Measurements from ENCODE around the gene MEIS2. TPM values are rescaled to one million over a fixed set of nuclear protein-coding genes. Genes with fewer than 3 reads are reported as not detected.

MEIS2 gene
- total RNA-seq, 1 experiment from 2014 or later: 17.5 TPM

GRCh38 chr15:36883713-36884517 lies 216.4 kb downstream of the MEIS2 start:
- H3F3A ChIP-seq (ENCODE audit: low read length, unreplicated experiment): no peaks in the 10 kb centered on the region
- CTCF ChIA-PET: interaction anchor here (0.5 to 1.1 kb wide), 6 partner anchors 21 to 252 kb away, joined by 3 to 12 read pairs (median 4); partner anchors contain the start of gene MEIS2
- no peaks in the 10 kb centered on the region for H3K79me2 ChIP-seq (ENCODE audit: low read length)
- no peaks in the 10 kb centered on the region for H4K20me1 ChIP-seq (ENCODE audit: low read length)
- H3K4me2 ChIP-seq (ENCODE audit: low read length): peak overlapping the region; percentile 92
- BruUV-seq (replicated peaks): no TSS peak
- DNase-seq (peak; percentile 88), ATAC-seq (peak; percentile 92)
- POLR2A ChIA-PET (ENCODE audit: unreplicated experiment): no interaction called here
- H3K9me2 ChIP-seq (replicated peaks; ENCODE audit: low read length): no peaks in the 10 kb centered on the region
- peaks cover 45% of the 10 kb centered on the region for H3K27me3 ChIP-seq (ENCODE audit: low read length)
- intact Hi-C loops (cut with micrococcal nuclease): loop anchor here (1.0 to 10.0 kb wide), 8 partner anchors 217 to 1369 kb away; partner anchors contain the start of gene MEIS2
- H3K36me3 ChIP-seq (ENCODE audit: low read depth, low read length): no peaks in the 10 kb centered on the region
- H3K27ac ChIP-seq (ENCODE audit: low read length): no peak overlapping the region
- H2AFZ ChIP-seq (ENCODE audit: low read length): peak overlapping the region; percentile 86
- TF ChIP-seq EZH2phosphoT487 (IDR thresholded peaks at IDR 0.05; ENCODE audit: borderline replicate concordance, low read length) (no peak), CTCF (conservative IDR thresholded peaks at IDR 0.05; ENCODE audit: low read depth, low read length) (peak; percentile 89)
- H3K4me1 ChIP-seq (ENCODE audit: insufficient read depth, low read length): peaks cover 12% of the 10 kb centered on the region
- H3K4me3 ChIP-seq (ENCODE audit: low read length): peak overlapping the region; percentile 70
- H3K9ac ChIP-seq (ENCODE audit: low read length): peak overlapping the region; percentile 36; the same call in 1 of the 2 replicates
- H3K9me3 ChIP-seq (ENCODE audit: low read length): no peaks in the 10 kb centered on the region

DNA sequence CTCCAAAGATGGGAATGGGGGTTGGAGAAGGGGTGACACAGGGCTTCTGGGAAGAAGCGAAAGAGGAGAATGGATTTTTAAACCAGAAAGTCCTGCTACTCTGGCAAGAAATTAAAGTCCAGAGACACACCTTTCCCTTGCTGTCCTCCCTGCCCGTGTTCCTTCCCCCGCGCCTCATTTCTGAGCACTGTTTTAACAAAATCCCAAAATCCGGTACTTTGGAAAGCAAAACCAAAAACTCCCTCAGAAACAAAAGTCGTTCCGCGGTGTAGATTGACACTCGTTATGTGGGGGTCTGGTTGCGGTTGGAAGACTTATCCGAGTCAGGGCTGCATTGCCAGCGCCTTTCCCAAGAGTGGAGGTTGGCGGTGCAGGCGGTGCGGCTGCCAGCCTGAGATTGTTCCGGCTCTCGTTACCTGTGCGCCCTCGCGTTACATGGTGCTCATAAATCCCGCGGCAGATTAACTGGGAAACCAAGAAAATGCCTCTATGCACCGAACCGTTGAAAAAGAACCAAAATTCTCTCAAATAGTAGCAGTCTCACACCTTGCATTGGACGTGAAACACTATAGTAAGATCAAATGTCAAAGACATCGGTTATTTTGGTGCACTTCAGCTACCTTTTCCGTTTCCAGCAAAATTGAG lies 217.7 kb downstream of the MEIS2 start:
- H2AFZ ChIP-seq (ENCODE audit: low read length): peak overlapping the region; percentile 86
- peak; percentile 57 for DNase-seq
- CTCF ChIA-PET: no interaction called here

More for the DNA sequence above, 217.7 kb downstream of the MEIS2 start:
- Histone ChIP-seq H3K27me3 (ENCODE audit: low read length) (peaks cover 43% of the 10 kb centered on the region), H3K4me1 (ENCODE audit: insufficient read depth, low read length) (peaks cover 12% of the 10 kb centered on the region), H3K79me2 (ENCODE audit: low read length) (no peaks in the 10 kb centered on the region), H3K9ac (ENCODE audit: low read length) (no peak overlapping the region; the same call in 1 of the 2 replicates), H3K9me3 (ENCODE audit: low read length) (no peaks in the 10 kb centered on the region), H3K4me3 (ENCODE audit: low read length) (peak overlapping the region; percentile 70), H3K4me2 (ENCODE audit: low read length) (peak overlapping the region; percentile 92), H3K36me3 (ENCODE audit: low read depth, low read length) (no peaks in the 10 kb centered on the region), H3F3A (ENCODE audit: low read length, unreplicated experiment) (no peaks in the 10 kb centered on the region), H4K20me1 (ENCODE audit: low read length) (no peaks in the 10 kb centered on the region), H3K9me2 (replicated peaks; ENCODE audit: low read length) (no peaks in the 10 kb centered on the region), H3K27ac (ENCODE audit: low read length) (no peak overlapping the region)
- ATAC-seq: peak; percentile 63
- TF ChIP-seq CTCF (conservative IDR thresholded peaks at IDR 0.05; ENCODE audit: low read depth, low read length) (no peak), EZH2 (IDR thresholded peaks at IDR 0.05; ENCODE audit: low read length, unreplicated experiment) (no peak), EZH2phosphoT487 (IDR thresholded peaks at IDR 0.05; ENCODE audit: borderline replicate concordance, low read length) (no peak)
- POLR2A ChIA-PET (ENCODE audit: unreplicated experiment): no interaction called here
- intact Hi-C loops (cut with micrococcal nuclease): loop anchor here (1.0 to 10.0 kb wide), 8 partner anchors 218 to 1368 kb away; partner anchors contain the start of gene MEIS2
- BruUV-seq (replicated peaks): no TSS peak
